Adipose tissue (tissue), 3 donors: Measurements from ENCODE around the gene CDKN2A. TPM values are rescaled to one million over a fixed set of nuclear protein-coding genes. Genes with fewer than 3 reads are reported as not detected.
A peak's percentile ranks its signal among the peaks of the same experiment; 100 is the strongest.

Experiments
- H3K27ac ChIP-seq: one replicate; pipeline ENCODE4 v1.5.1; 2013; ENCODE audit warnings: low read depth, low read length
- WGBS, 3 donors: extraction: QIAGEN DNeasy Blood & Tissue Kit; methylation state at CpG; one replicate each; pipeline ENCODE4 v1.1.7; 2013; 5-methylcytosine and 5-hydroxymethylcytosine counted together
- polyA plus RNA-seq, 3 donors: library from polyadenylated mRNA; stranded (reverse); fragments of 200-250 nt; gene quantifications; one replicate each; pipeline ENCODE4 v1.2.3, GENCODE V29; 2013
- donor health status: healthy with polysubstance abuse.
- donor health status: Bipolar disorder and iron deficiency.
- donor health status: healthy.

Gene CDKN2A
- polyA plus RNA-seq, 3 donors = 0.17 to 2.1 (median 0.98) TPM

DNA sequence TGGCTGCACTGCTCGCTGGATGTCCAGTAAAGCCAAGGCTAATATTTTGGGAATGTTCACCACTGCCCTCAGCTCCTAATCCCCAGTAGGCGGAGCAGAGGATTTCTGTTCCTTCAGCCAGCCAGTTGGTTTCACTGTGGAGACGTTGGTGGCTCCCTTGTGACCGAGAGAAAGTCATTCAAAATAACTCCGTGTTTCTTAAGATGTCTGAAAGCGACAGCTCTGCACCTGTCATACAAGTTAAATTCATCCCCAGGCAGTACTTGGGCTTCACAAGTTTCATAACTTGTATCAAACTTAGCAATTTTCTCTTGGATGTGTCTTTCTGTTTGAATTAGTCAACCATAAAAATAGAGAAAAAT lies 15.3 kb upstream of the CDKN2A start:
- no peak overlapping the region for H3K27ac ChIP-seq

DNA sequence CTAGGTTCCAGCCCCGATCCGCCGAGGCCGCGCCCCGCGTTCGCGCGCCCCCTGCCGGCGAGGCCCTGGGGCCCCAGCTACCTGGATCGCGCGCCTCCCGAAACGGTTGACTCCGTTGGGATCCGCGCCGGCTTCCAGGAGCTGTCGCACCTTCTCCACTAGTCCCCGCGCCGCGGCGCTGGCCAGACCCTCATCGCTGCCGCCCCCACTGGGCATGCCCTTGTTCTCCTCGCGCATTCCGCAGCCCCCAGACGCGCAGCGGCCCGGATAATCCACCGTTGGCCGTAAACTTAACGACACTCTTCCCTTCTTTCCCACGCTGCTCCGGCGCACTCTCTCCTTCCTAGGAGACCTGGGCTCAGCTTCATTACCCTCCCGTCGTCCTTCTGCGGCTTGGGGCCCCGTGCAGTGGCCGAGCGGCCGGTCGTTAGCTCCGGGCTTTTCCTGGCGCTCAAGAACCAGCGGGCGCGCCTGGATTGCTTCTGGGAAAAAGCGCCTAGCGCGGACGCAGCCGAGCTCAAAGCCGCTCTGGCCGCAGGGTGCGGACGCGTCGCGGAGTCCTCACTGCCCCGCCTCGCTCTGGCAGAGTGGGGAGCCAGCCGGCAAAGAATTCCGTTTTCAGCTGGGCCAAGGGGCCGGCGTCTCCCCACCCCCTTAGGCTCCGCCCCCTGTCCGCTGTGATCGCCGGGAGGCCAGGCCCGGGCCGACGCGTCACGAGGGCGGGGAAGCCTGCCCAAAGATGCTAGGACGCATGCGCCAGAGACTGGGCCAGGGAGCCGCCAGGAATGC lies 14.7 kb upstream of the CDKN2A start, which contains the start of gene CDKN2B:
Gene CDKN2B (minus strand): TSS at position 589 of the 789 bp plus-strand sequence. CDS start 352 bp downstream, at position 237.
- H3K27ac ChIP-seq = no peak within 1 kb of the TSS
- WGBS, 3 donors = 1% methylated on average over 85 to 86 of the region's 86 CpGs

More for the DNA sequence above, 15.3 kb upstream of the CDKN2A start:
- 6 to 7% (median 7%) methylated on average over 6 of the region's 6 CpGs for WGBS, 3 donors

DNA sequence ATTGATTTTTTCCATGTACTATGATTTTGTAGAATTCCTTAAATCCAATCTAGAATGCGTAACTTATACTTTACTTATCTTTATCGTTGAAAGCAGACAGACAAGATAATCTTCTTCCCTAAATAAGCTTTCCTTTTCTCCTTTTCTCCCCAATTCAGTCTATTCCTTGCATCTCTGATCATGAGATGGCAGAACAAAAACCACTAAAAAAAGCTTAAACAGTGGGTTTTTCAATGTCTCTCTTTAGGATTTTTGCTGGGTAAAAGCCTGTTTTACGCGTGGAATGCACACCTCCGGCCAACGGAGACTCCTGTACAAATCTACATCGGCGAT lies 14.2 kb upstream of the CDKN2A start:
- 2 to 7% (median 5%) methylated on average over 8 of the region's 8 CpGs for WGBS, 3 donors
- H3K27ac ChIP-seq = no peak overlapping the region

DNA sequence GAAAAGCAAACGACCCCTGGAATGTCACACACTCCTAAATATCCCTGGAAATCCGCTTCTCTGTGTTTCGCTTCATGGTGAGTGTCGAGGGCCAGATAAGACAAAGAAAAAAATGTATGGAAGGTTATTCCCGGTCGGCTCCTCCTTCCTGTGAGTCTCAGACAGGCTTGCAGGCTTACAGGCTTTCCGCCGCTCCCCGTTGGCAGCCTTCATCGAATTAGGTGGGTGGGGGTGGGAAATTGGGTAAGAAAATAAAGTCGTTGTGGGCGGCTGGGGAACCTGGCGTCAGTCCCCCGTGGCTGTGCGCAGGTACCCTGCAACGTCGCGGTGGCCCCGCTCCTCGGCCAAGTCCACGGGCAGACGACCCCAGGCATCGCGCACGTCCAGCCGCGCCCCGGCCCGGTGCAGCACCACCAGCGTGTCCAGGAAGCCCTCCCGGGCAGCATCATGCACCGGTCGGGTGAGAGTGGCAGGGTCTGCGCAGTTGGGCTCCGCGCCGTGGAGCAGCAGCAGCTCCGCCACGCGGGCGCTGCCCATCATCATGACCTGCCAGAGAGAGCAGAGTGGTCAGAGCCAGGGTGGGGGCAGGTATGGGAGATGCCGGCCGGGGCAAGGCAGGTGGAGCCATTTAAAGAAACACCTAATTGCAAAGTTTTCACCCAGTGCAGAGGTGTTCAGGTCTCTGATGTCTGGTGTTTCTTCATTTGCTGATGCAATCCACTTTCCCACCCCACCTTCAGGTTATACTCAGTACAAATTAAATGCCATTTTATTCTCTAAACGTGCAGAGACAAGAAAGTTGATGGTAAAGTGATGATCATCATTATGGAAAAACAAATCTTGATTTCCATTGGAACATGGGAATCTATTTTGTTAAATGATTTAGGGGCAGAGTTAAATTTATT lies 11.8 kb upstream of the CDKN2A start:
- H3K27ac ChIP-seq = no peak overlapping the region
- 11 to 29% (median 24%) methylated on average over 43 to 44 of the region's 44 CpGs for WGBS, 3 donors

DNA sequence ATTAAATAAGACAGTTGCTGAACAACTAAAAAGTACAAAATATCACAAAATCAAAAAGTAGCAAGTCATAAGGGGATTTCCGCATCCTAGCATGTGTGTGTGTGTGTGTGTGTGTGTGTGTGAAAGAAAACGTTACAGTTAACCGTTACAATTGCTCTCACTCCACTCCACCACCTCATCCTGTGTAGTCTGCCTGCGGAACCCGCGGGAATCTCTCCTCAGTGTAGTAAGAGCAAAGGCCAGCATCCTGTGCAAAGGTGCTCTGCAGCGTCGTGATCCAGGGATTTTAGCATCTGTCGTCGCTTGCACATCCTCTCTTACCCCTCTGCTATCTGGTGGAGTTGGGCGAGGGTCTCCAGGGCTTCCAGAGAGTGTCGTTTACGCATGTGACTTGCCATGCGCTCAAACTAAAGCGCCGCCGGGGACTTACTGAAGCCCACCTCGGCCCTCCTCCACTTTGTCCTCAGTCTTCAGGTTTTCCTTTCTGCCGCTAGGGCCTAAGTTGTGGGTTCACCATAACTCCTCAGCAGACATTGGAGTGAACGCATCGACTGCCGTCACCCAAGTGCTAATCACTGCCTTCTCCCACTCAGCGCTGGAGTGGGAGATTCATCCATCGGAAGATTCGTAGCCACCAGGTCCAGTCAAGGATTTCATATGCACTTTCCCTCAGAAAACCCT lies 11.0 kb upstream of the CDKN2A start:
- no peak overlapping the region for H3K27ac ChIP-seq
- 31 to 42% (median 37%) methylated on average over 25 of the region's 25 CpGs for WGBS, 3 donors

DNA sequence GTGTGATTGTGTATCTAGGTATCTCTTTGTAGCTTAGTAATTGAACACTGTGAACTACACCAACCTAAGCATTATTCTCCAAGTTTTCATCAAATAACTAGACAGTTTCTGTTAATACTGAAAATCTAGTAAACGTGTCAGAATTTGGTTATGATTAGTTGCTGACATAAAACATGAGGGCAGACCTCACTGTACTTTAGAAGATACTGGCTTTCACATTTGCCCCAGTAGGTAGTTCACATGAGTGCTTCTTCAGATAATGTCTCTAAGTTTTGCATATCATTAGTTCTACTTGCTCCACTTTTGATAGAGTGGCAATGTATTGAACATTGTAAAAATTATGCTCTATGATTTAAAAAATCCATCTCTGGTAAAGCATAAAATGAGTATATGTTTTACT lies 7.8 kb upstream of the CDKN2A start:
- WGBS, 3 donors = 38 to 45% (median 42%) methylated on average over 1 of the region's 1 CpG
- H3K27ac ChIP-seq = no peak overlapping the region

DNA sequence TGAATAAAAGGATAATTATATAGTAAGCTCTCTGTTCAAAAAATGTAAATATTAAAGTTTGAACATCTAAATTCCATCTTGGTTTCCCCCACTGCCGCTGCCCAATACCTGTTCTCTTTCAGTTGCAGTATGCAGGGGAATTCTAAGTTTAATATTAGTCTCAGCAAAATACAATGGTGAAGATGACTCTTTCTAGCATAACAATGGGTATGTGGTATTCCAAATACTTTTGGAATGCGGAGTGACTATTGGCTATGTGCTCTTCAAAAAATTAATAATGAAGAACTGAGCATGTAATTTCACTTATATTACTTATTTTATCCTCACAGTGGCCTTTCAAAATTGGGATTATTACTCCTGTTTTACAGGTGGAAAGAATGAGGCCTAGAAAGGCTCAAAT lies 3.8 kb upstream of the CDKN2A start:
- no peak overlapping the region for H3K27ac ChIP-seq
- WGBS, 3 donors = 78 to 90% (median 85%) methylated on average over 2 of the region's 2 CpGs

DNA sequence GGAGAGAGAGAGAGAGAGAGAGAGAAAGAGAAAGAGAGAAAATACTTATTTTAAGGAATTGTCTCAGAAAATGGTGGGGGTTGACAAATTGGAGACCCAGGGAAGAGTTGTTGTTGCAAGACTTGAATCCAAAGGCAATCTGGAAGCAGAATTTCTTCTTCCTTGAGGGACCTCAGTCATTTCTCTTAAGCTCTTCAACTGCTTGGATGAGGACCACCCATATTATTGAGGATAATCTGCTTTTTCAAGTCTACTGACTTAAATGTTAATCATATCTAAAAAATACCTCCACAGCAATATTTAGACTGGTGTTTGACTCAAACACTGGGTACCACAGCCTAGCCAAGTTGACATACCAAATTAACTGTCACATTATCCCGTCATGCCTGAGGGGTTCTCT lies 3.3 kb upstream of the CDKN2A start:
- WGBS, 3 donors = 77 to 86% (median 85%) methylated on average over 1 of the region's 1 CpG
- H3K27ac ChIP-seq = no peak overlapping the region

DNA sequence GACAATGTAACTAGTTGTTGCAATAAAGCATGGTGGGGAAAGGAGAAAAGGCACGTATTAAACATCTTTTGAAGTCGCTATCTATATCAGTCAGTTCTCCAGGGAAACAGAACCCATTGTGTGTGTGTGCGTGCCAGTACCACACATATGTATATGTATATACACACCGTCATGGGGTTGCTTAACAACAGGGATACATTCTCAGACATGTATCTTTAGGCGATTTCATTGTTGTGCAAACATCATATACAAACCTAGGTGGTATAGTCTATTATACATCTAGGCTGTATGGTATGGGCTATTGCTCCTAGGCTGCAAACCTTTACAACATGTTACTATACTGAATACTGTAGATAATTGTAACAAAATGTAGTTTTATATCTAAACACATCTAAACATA lies 2.7 kb upstream of the CDKN2A start:
- H3K27ac ChIP-seq = no peak overlapping the region
- WGBS, 3 donors = 65 to 82% (median 68%) methylated on average over 5 of the region's 5 CpGs

DNA sequence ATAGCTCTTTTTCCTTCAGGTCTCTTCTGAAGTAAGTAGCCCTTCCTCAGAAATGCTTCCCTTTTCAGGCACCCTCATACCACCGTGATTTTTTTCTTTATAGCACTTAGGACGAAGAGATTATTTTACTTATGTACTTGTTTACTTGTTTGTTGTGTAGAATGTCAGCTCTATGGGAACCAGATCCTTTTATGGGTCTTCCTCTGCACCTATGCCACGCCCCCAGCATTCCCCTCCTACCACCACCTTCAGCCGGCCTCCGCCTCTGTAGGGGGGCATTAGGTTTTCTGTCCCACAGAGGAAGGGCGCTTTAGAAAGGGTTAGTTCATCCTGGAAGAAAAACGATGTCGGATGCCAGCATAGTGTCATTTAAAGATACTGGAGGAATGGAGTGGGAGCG lies 2.2 kb upstream of the CDKN2A start:
- H3K27ac ChIP-seq = no peak overlapping the region
- 54 to 68% (median 61%) methylated on average over 9 of the region's 9 CpGs for WGBS, 3 donors

DNA sequence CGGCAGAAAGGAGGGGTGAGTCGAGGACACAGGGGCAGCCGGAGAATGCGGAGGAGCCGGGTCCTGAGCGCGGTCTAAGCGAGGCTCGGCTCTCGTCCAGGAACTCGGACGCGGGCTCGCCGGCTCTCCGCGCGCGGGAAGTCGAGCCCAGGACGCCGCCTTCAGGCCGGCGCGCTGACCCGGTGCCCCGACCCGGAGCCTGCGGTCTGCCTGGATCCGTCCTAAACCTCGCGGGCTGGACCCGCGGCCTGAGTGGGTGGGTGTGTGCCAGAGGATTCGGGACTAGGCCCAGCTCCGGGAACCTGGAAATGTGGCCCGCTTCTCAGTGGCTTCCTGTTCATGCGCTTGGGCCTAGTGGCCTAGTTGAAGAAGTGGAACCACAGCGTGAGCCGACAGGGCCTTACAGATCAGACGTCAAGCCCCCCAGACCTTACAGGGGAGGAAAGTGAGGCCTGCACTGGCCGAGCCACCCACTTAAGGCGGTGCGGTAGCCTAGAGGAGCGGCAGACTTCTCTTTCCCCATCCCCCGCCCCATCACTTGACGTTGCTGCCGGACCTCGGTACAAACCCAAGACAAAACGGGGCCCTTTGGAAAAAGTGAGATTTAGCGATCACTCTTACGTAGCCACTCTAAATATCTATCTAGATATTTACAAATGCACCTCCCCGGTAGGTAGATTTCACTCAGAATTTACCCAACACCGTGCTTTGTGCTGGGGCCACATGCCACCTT lies 1.6 kb upstream of the CDKN2A start:
- WGBS, 3 donors = 14 to 21% (median 15%) methylated on average over 49 to 54 of the region's 54 CpGs

DNA sequence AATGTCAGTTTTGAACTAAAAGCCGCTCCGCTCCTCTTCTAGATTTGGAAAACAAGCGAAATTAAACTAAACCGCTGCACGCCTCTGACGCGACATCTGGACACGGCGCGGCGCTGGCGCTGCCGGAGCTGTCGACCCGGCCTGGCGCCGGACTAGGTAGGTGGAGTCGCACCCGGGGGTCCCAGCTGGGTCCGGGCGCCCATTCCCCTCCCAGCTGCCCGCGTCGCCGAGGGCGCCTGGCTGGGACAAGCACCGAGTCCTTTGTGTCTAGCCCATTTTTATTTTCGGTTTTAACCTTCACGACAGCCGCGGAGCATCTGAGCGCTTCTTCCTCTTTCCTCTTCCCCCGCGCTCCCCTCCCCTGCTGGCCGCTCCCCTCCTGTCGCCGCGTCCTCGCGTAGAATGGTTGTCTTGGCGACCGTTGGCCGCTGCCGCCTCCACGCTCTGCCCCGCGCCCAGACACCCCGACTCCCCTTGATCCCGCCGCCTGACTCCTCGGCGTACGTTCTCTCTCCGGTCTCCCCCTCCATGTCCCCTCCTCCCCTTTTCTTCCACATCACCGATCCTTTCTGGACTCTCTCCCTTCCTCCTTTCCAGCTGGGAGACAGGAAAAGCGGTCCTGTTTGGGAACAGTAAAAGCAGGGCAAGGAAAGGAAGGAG lies 944 bp upstream of the CDKN2A start:
- H3K27ac ChIP-seq = peak overlapping the region; percentile 26

More for the DNA sequence above, 1.6 kb upstream of the CDKN2A start:
- no peak overlapping the region for H3K27ac ChIP-seq

DNA sequence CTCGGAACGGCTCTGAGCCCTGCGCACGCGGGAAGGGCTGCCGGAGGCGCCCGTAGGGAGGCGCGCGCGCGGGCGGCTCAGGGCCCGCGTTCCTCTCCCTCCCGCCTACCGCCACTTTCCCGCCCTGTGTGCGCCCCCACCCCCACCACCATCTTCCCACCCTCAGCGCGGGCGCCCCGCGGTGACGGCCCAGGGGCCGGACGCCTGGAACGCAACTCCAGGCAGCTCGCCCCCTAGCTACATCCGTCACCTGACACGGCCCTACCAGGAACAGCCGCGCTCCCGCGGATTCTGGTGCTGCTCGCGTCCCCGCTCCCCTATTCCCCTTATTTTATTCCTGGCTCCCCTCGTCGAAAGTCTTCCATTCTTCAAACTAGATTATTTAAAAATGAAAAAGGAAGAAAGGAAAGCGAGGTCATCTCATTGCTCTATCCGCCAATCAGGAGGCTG lies 389 bp upstream of the CDKN2A start, which contains the start of gene CDKN2B-AS1:
Gene CDKN2B-AS1 (plus strand): TSS at position 236 of the 450 bp plus-strand sequence.
- WGBS, 3 donors = 0 to 1% (median 0%) methylated on average over 31 to 39 of the region's 43 CpGs
- H3K27ac ChIP-seq = peak within 1 kb of the TSS; percentile 26

More for the DNA sequence above, 944 bp upstream of the CDKN2A start:
- 0 to 1% (median 1%) methylated on average over 54 to 56 of the region's 56 CpGs for WGBS, 3 donors

DNA sequence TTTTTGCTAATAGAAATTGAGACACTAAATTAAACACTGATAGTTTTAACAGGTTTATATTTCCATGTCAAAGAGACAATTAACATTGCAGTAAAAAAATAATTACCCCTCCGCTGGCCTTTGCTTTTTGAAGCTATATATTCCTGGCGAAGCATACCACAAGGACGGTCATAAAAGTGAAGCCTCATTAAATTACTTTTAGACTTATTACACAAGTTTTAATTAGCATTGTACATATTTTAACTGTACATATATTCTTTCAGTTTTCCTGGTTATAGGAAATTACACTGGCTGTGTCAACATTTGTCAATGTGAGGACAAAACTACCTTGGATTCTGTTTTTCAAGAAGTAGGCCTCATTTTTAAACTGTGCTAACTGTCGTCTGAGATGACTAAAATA lies 1.2 kb downstream of the CDKN2A start:
- 89 to 93% (median 91%) methylated on average over 4 of the region's 4 CpGs for WGBS, 3 donors

DNA sequence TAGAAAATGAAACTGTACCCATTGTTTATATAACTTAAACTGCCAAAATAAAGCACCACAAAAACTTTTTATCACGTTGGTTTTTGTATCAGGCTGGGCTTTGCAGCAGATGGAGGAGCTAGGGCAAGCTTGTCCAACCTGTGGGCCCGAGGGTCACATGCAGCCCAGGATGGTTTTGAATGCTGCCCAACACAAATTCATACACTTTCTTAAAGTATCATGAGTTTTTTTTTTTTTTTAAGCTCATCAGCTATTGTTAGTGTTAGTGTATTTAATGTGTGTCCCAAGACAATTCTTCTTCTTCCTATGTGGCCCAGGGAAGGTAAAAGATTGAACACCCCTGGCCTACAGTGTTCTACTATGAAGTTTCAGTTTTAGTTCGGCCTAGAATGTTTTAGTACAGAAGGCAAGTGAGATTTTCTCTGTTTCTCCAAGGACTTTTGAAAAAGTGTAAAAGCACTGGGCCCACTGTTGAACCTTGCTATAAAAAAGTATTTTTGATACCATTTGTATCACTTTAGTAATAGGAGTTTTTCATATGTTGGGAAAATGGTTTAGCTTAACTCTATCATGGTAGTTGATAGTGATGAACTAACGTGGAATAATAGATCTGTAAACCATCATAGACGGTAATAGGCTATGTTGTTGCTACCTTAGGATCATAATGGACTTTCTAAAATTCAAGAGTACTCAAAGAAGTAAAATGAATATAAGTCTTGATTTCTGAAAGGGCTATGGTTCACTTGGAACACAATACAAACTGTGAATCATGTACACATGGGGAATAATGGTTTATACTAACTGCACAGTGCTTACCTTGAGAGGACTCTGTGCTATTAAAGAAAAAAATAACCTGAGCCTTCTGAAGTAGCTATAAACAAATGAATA lies 2.9 kb downstream of the CDKN2A start:
- 71 to 83% (median 77%) methylated on average over 5 of the region's 5 CpGs for WGBS, 3 donors
- H3K27ac ChIP-seq = no peak overlapping the region

More for the DNA sequence above, 1.2 kb downstream of the CDKN2A start:
- H3K27ac ChIP-seq = no peak overlapping the region

DNA sequence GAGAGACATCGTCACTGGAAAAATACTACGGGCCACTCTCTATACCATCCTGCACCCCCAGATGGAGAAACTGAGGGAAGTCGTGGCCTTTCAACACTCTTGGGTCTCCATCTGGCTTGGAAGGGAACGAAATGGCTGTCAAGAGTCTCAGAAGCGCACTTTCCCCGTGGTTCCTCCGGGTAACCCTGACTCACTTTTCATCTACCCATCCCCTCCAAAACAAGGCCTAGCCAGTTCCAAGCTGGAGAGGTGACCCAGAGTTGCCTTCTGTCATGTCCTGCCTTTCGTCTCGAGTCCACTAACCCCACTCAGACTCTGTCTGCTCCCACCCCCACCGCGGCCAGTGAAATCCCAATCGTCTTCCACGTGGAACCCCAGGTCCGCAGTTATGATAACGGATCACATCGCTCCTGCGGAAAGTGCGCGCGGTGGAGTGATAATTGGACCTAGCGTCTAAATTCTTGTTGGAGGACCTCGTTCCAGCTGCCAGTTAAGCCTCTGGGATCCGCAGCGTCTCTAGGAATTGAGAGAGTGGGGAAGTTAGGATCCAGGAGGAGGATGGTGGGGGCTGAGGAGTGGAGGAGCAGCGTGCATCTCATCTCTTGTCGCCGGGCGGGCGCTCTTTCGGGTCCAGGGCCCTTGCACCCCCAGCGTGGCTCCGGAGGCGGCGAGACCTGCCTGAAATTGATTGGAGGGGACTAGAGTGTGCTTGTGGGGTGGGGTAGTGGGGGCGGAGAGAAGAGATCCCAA lies 4.6 kb downstream of the CDKN2A start:
- WGBS, 3 donors = 5 to 19% (median 18%) methylated on average over 35 of the region's 35 CpGs
- H3K27ac ChIP-seq = no peak overlapping the region
